HCT116 (cell line): Measurements from ENCODE around the gene MYH6. TPM values are rescaled to one million over a fixed set of nuclear protein-coding genes. Genes with fewer than 3 reads are reported as not detected.

ENCODE experiments used
- ATAC-seq: fragments of 200-7000 bp; cut with Tn5 transposase; 2 replicates; pipeline ENCODE4 v1.9.1; 2020; ENCODE audit warnings: mild to moderate bottlenecking, moderate library complexity
- BruUV-seq: library from RNA; stranded (reverse); fragments of 400-500 nt; replicated peaks from 2 replicates; lab custom pipeline; 2021; lab: Mats Ljungman, UMichigan
- CTCF ChIA-PET: fragments of 300-600 bp; sonication (Branson Sonifier 250); formaldehyde crosslinking; loops from one replicate; lab custom pipeline; 2021; ENCODE audit warnings: antibody characterized with exemption; lab: Charles Lee
- POLR2A ChIA-PET: fragments of 300-600, 350-600 bp; sonication (Branson Sonifier 250); formaldehyde crosslinking; loops from one replicate; lab custom pipeline; 2021; ENCODE audit warnings: antibody characterized with exemption; lab: Charles Lee
- RAD21 ChIA-PET, 2 experiments: fragments of 300-600 bp; sonication (Branson Sonifier 250); formaldehyde crosslinking; loops; one replicate each; lab custom pipeline; 2023; ENCODE audit warnings: low total read pairs in 2 of 2; ENCODE audit not compliant: uncharacterized antibody in 2 of 2, unreplicated experiment in 2 of 2, low non-redundant PET in 1 of 2; lab: Charles Lee
- DNase-seq: peaks from one replicate; pipeline ENCODE4 v3.0.0-alpha.2; 2010; ENCODE audit warnings: low read depth, low spot score
- H2AFZ ChIP-seq: fragments of 200-600 bp; shearing (Covaris generic), sonication (generic); 2 replicates; pipeline ENCODE4 v1.6.1; 2017; ENCODE audit warnings: low read depth, mixed run types, mixed read lengths, antibody characterized with exemption, low read length; ENCODE audit not compliant: poor library complexity, severe bottlenecking
- H3K27ac ChIP-seq: 2 replicates; pipeline ENCODE4 v1.5.1; 2012; ENCODE audit warnings: low read depth, low read length
- H3K27me3 ChIP-seq: fragments of 200-600 bp; sonication (generic); 2 replicates; pipeline ENCODE4 v1.6.1; 2016; ENCODE audit warnings: mixed run types, low read length, mixed read lengths; ENCODE audit not compliant: insufficient read depth
- H3K36me3 ChIP-seq, 2 experiments: fragments of 200-500 bp in 1 of 2; fragments of 200-600 bp in 1 of 2; sonication (Bioruptor generic) in 1 of 2; sonication (generic) in 1 of 2; 2 replicates each; pipeline versions ENCODE4 v1.5.1 to v1.6.1; 2014 to 2016; ENCODE audit warnings: low read length in 2 of 2, inconsistent platforms in 1 of 2, mixed read lengths in 1 of 2, mixed run types in 1 of 2; ENCODE audit not compliant: insufficient read depth in 2 of 2, control insufficient read depth in 1 of 2
- H3K4me1 ChIP-seq, 2 experiments: fragments of 200-600 bp in 1 of 2; sonication (generic) in 1 of 2; 2 replicates each; pipeline versions ENCODE4 v1.5.1 to v1.6.1; 2012 to 2017; ENCODE audit warnings: low read length in 2 of 2, inconsistent platforms in 1 of 2, mild to moderate bottlenecking in 1 of 2, mixed read lengths in 1 of 2, mixed run types in 1 of 2, moderate library complexity in 1 of 2; ENCODE audit not compliant: insufficient read depth in 2 of 2, control insufficient read depth in 1 of 2
- H3K4me2 ChIP-seq: fragments of 200-600 bp; sonication (generic); 2 replicates; pipeline ENCODE4 v1.6.1; 2017; ENCODE audit warnings: mixed run types, low read length, mixed read lengths
- H3K4me3 ChIP-seq, 2 experiments: fragments of 200-600 bp in 1 of 2; sonication (generic) in 1 of 2; replicated peaks in 1 of 2; 2 replicates each; pipeline ENCODE4 v1.5.1; 2011 to 2016; ENCODE audit warnings: low read length in 2 of 2, control low read depth in 1 of 2, low read depth in 1 of 2, mild to moderate bottlenecking in 1 of 2, mixed read lengths in 1 of 2, mixed run types in 1 of 2
- H3K79me2 ChIP-seq: fragments of 200-600 bp; sonication (generic); 2 replicates; pipeline ENCODE4 v1.6.1; 2017; ENCODE audit warnings: mild to moderate bottlenecking, mixed run types, low read length, moderate library complexity, mixed read lengths; ENCODE audit not compliant: insufficient read depth
- H3K9ac ChIP-seq: fragments of 200-600 bp; sonication (generic); 2 replicates; pipeline ENCODE4 v1.6.1; 2016; ENCODE audit warnings: low read length, mixed read lengths
- H3K9me2 ChIP-seq: fragments of 200-600 bp; sonication (generic), shearing (Covaris generic); 2 replicates; pipeline ENCODE4 v1.6.1; 2017; ENCODE audit warnings: mixed run types, mild to moderate bottlenecking, moderate library complexity; ENCODE audit not compliant: insufficient read depth
- H3K9me3 ChIP-seq, 2 experiments: fragments of 200-500 bp in 1 of 2; fragments of 200-600 bp in 1 of 2; sonication (Bioruptor generic) in 1 of 2; sonication (generic) in 1 of 2; 2 replicates each; pipeline ENCODE4 v1.6.1; 2014 to 2017; ENCODE audit warnings: low read length in 2 of 2, mixed read lengths in 2 of 2, inconsistent platforms in 1 of 2, low read depth in 1 of 2, mild to moderate bottlenecking in 1 of 2, mixed run types in 1 of 2, moderate library complexity in 1 of 2; ENCODE audit not compliant: control insufficient read depth in 1 of 2, insufficient read depth in 1 of 2
- H4K20me1 ChIP-seq: fragments of 200-600 bp; sonication (generic), shearing (Covaris generic); 2 replicates; pipeline ENCODE4 v1.6.1; 2017; ENCODE audit warnings: mixed run types, mild to moderate bottlenecking, moderate library complexity; ENCODE audit not compliant: insufficient read depth
- ATF3 ChIP-seq: IDR thresholded peaks from 2 replicates; pipeline ENCODE4 v1.6.1; 2012
- CBX3 ChIP-seq: IDR thresholded peaks from 2 replicates; pipeline ENCODE4 v1.6.1; 2012; ENCODE audit warnings: low read depth
- CEBPB ChIP-seq: IDR thresholded peaks from 2 replicates; pipeline ENCODE4 v1.6.1; 2012; ENCODE audit warnings: low read depth
- CTCF ChIP-seq, 3 experiments: fragments of 200-600 bp in 1 of 3; sonication (generic) in 1 of 3; IDR thresholded peaks in 2 of 3; conservative IDR thresholded peaks in 1 of 3; 2 replicates each; pipeline ENCODE4 v1.5.1; 2012 to 2017; ENCODE audit warnings: low read depth in 2 of 3, low read length in 2 of 3, antibody characterized with exemption in 1 of 3, borderline replicate concordance in 1 of 3, control low read depth in 1 of 3, mild to moderate bottlenecking in 1 of 3, mixed read lengths in 1 of 3, mixed run types in 1 of 3, moderate library complexity in 1 of 3; ENCODE audit not compliant: insufficient read depth in 1 of 3
- EGR1 ChIP-seq: IDR thresholded peaks from 2 replicates; pipeline ENCODE4 v1.6.1; 2012; ENCODE audit warnings: low read depth
- EZH2 ChIP-seq: fragments of 200-600 bp; sonication (generic); IDR thresholded peaks from 2 replicates; pipeline ENCODE4 v1.6.1; 2017; ENCODE audit warnings: antibody characterized with exemption, mixed run types
- EZH2phosphoT487 ChIP-seq: fragments of 200-600 bp; IDR thresholded peaks from 2 replicates; pipeline ENCODE4 v1.6.1; 2018; ENCODE audit warnings: antibody characterized with exemption, borderline replicate concordance
- FOSL1 ChIP-seq: IDR thresholded peaks from 2 replicates; pipeline ENCODE4 v1.6.1; 2012; ENCODE audit warnings: low read depth
- JUND ChIP-seq: IDR thresholded peaks from 2 replicates; pipeline ENCODE4 v1.6.1; 2012
- POLR2AphosphoS5 ChIP-seq: IDR thresholded peaks from 2 replicates; pipeline ENCODE4 v1.6.1; 2011; ENCODE audit warnings: mild to moderate bottlenecking, low read depth, low read length, moderate library complexity
- RAD21 ChIP-seq: IDR thresholded peaks from 2 replicates; pipeline ENCODE4 v1.6.1; 2012; ENCODE audit warnings: low read depth, mild to moderate bottlenecking
- SIN3A ChIP-seq: IDR thresholded peaks from 2 replicates; pipeline ENCODE4 v1.6.1; 2012; ENCODE audit warnings: low read depth
- ZBTB33 ChIP-seq: IDR thresholded peaks from 2 replicates; pipeline ENCODE4 v1.6.1; 2011; ENCODE audit warnings: mild to moderate bottlenecking, low read length, moderate library complexity; ENCODE audit not compliant: insufficient replicate concordance; ENCODE audit errors: extremely low read depth
- ZFX ChIP-seq: fragments of 450-650 bp; IDR thresholded peaks from 2 replicates; pipeline ENCODE4 v1.6.1; 2017
- ZNF274 ChIP-seq: fragments of 200-500 bp; sonication (Bioruptor generic); IDR thresholded peaks from 2 replicates; pipeline ENCODE4 v1.6.1; 2014; ENCODE audit warnings: mild to moderate bottlenecking, low read depth, low read length, inconsistent platforms
- intact Hi-C: fragments of 100-400 bp; cut with micrococcal nuclease; formaldehyde crosslinking; loops from 2 replicates; pipeline ENCODE4 v1.10.0; 2022
- total RNA-seq: library from RNA; stranded (reverse); gene quantifications from one replicate; pipeline ENCODE4 v1.2.1, GENCODE V29; 2021; ENCODE audit not compliant: unreplicated experiment

The MYH6 gene
- total RNA-seq, 1 experiment from 2014 or later, result not detected

- no peak overlapping the region for H3K4me2 ChIP-seq
- H3K36me3 ChIP-seq, result no peaks in the 10 kb centered on the region
- H3K9ac ChIP-seq, result no peak overlapping the region
- no peak overlapping the region for H3K27ac ChIP-seq
- DNase-seq, result no peak
- no peak for ATAC-seq
- H2AFZ ChIP-seq, result no peak overlapping the region
- no peaks in the 10 kb centered on the region for H3K9me2 ChIP-seq
- H3K4me1 ChIP-seq, result no peaks in the 10 kb centered on the region
- H3K9me3 ChIP-seq, result no peaks in the 10 kb centered on the region
- TF ChIP-seq RAD21 (no peak), CTCF (IDR thresholded peaks at IDR 0.05 in 2 of 3, conservative IDR thresholded peaks at IDR 0.05 in 1 of 3; ENCODE audit: borderline replicate concordance in 1 of 3, insufficient read depth in 1 of 3, low read depth in 2 of 3, low read length in 2 of 3) (no peak), EZH2phosphoT487 (no peak), FOSL1 (no peak), SIN3A (no peak), JUND (no peak), EZH2 (no peak), ZFX (no peak), ZBTB33 (no peak), ATF3 (no peak), EGR1 (no peak), CBX3 (no peak), POLR2AphosphoS5 (no peak), ZNF274 (no peak), CEBPB (no peak)
- BruUV-seq, result no TSS peak
- H3K79me2 ChIP-seq, result no peaks in the 10 kb centered on the region
- intact Hi-C loops, result loop anchor here (5.0 kb wide), 1 partner anchor 260 kb away; no protein-coding TSS in a partner anchor
- H4K20me1 ChIP-seq, result no peaks in the 10 kb centered on the region
- H3K4me3 ChIP-seq, result no peak overlapping the region
- ChIA-PET RAD21 (no interaction called here), CTCF (interaction anchor here (1.0 kb wide), 1 partner anchor 262 kb away, joined by 3 read pairs; no protein-coding TSS in a partner anchor), POLR2A (no interaction called here)
- 0 out of 2 replicates have a peak, but pooled peaks cover 6% of the 10 kb centered on the region for H3K27me3 ChIP-seq
These were observed 25.8 kb downstream of the MYH6 start for GRCh38 chr14:23382276-23382675.
